ENCODE data around the gene DBX2. TPM values are rescaled to one million over a fixed set of nuclear protein-coding genes. Genes with fewer than 3 reads are reported as not detected.

DBX2 gene
- total and polyA plus RNA-seq, 2 experiments from 2014 or later, result 0.07 to 0.18 TPM

GRCh38 chr12:45051572-45052125 lies 750 bp upstream of the DBX2 start:
- peaks cover 14% of the 10 kb centered on the region for H3K4me1 Mint-ChIP-seq
- peaks cover 25% of the 10 kb centered on the region for H3K27me3 Mint-ChIP-seq (ENCODE audit: insufficient read depth, low read depth, poor library complexity)
- Histone ChIP-seq H3K27me3 (ENCODE audit: insufficient read depth) (peaks cover 62% of the 10 kb centered on the region), H3F3A (replicated peaks; ENCODE audit: low read depth) (no peaks in the 10 kb centered on the region), H3K79me2 (replicated peaks; ENCODE audit: insufficient read depth) (no peaks in the 10 kb centered on the region), H3K36me3 (ENCODE audit: insufficient read depth) (no peaks in the 10 kb centered on the region), H4K20me1 (replicated peaks; ENCODE audit: insufficient read depth) (no peaks in the 10 kb centered on the region), H3K4me2 (peak overlapping the region; percentile 89), H3K27ac (ENCODE audit: low read depth) (no peak overlapping the region), H3K4me3 (peak overlapping the region; percentile 85), H3K9me2 (ENCODE audit: insufficient read depth) (no peaks in the 10 kb centered on the region), H2AFZ (peak overlapping the region; percentile 93), H3K4me1 (ENCODE audit: insufficient read depth) (peaks cover 11% of the 10 kb centered on the region)
- no peak for TF ChIP-seq ZNF114 (CRISPR knock-in tag; IDR thresholded peaks at IDR 0.05)
- TF ChIP-seq, protein P1, sequence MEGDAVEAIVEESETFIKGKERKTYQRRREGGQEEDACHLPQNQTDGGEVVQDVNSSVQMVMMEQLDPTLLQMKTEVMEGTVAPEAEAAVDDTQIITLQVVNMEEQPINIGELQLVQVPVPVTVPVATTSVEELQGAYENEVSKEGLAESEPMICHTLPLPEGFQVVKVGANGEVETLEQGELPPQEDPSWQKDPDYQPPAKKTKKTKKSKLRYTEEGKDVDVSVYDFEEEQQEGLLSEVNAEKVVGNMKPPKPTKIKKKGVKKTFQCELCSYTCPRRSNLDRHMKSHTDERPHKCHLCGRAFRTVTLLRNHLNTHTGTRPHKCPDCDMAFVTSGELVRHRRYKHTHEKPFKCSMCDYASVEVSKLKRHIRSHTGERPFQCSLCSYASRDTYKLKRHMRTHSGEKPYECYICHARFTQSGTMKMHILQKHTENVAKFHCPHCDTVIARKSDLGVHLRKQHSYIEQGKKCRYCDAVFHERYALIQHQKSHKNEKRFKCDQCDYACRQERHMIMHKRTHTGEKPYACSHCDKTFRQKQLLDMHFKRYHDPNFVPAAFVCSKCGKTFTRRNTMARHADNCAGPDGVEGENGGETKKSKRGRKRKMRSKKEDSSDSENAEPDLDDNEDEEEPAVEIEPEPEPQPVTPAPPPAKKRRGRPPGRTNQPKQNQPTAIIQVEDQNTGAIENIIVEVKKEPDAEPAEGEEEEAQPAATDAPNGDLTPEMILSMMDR (conservative IDR thresholded peaks at IDR 0.05; ENCODE audit: low read depth in 2 of 2), result no peak
- H3K9me3 Mint-ChIP-seq, result no peaks in the 10 kb centered on the region; the same call in 2 of the 3 replicates
- DNase-seq (ENCODE audit: low spot score) (peak; percentile 34), ATAC-seq (peak; percentile 20; the same call in 2 of the 3 replicates)
- H3K27ac Mint-ChIP-seq, result no peak overlapping the region
- H3K36me3 Mint-ChIP-seq (ENCODE audit: low read depth), result no peaks in the 10 kb centered on the region
- H3K4me3 Mint-ChIP-seq, result peak overlapping the region; percentile 89

DNA sequence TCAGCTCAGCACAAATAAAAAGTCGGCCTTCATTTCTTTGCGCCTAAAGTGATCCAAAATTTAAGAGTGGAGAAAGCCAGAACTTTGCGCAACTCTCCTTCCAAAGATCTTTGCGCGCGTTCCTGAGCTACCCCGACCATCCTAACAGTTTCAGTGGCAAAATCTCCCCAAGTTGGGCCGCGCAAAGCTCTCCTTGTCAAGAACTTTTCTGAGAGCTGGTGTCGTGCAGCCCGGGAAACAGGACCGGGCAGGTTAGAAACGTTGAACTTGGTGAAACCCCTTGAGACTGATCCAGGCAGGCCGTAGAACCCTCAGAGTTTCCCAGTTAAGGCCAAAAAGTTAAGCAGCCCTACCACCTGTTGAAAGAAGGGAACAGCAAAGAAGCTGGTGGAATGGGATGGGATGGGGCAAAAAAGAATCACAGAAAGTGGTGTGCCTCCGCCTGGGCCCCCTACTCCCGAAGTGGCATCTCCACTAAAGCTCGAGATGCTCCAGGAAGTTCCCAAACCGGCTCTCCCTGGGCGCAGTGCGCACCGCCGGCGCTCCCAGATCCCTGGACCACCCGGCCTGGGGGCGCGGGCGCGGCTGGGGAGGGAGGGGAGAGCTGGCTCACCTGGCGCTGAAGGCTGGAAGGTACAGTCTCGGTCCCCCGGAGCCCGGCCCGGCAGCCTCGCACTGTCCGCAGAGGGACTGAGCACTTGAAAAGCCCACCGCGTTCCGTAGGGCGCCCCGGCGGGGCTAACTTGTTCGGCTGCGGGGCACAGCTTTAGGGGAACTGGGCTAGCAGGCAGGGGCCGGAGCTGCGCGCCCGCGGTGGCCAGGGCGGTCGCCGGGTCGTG lies 768 bp downstream of the DBX2 start:
- H3K27me3 ChIP-seq (ENCODE audit: insufficient read depth), result peaks cover 62% of the 10 kb centered on the region
- no peak overlapping the region for H3K27ac ChIP-seq (ENCODE audit: low read depth)
- Mint-ChIP-seq H3K4me1 (peaks cover 14% of the 10 kb centered on the region), H3K4me3 (peak overlapping the region; percentile 89), H3K9me3 (no peaks in the 10 kb centered on the region; the same call in 2 of the 3 replicates), H3K36me3 (ENCODE audit: low read depth) (no peaks in the 10 kb centered on the region), H3K27ac (no peak overlapping the region), H3K27me3 (ENCODE audit: insufficient read depth, low read depth, poor library complexity) (peaks cover 24% of the 10 kb centered on the region)
- no peaks in the 10 kb centered on the region for H3K9me2 ChIP-seq (ENCODE audit: insufficient read depth)
- DNase-seq (ENCODE audit: low spot score) (peak; percentile 73), ATAC-seq (peak; percentile 83)
- peaks cover 11% of the 10 kb centered on the region for H3K4me1 ChIP-seq (ENCODE audit: insufficient read depth)
- H3K79me2 ChIP-seq (replicated peaks; ENCODE audit: insufficient read depth), result no peaks in the 10 kb centered on the region
- TF ChIP-seq EZH2 (IDR thresholded peaks at IDR 0.05; ENCODE audit: low read depth, unreplicated experiment) (peak; percentile 51), STAT1 (IDR thresholded peaks at IDR 0.05; ENCODE audit: unreplicated experiment) (no peak)
- no peaks in the 10 kb centered on the region for H4K20me1 ChIP-seq (replicated peaks; ENCODE audit: insufficient read depth)
- no peaks in the 10 kb centered on the region for H3K36me3 ChIP-seq (ENCODE audit: insufficient read depth)
- H3K4me3 ChIP-seq, result peak overlapping the region; percentile 85
- H2AFZ ChIP-seq, result peak overlapping the region; percentile 93
- H3K4me2 ChIP-seq, result peak overlapping the region; percentile 89
- no peaks in the 10 kb centered on the region for H3F3A ChIP-seq (replicated peaks; ENCODE audit: low read depth)

DNA sequence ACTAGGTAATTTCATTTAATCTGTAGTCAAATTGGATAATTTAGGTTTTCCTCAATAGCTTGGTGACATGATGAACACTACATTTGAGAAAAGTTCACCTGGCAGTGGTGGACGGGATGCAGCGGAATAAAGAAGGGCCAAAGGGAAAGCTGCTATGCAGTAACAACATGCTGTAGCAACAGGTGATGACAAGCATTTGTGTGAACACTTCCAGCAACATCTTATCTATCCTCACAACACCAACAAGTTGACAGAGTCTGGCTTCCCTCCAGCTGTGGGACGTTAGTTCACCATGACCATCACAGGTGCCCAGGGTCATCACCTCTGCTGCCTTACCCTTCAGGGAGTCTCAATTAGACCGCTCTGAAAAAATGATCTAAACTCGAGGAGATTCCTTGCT lies 8.3 kb downstream of the DBX2 start:
- Histone ChIP-seq H3K9me2 (ENCODE audit: insufficient read depth) (no peaks in the 10 kb centered on the region), H4K20me1 (replicated peaks; ENCODE audit: insufficient read depth) (no peaks in the 10 kb centered on the region), H2AFZ (no peak overlapping the region), H3K4me2 (no peak overlapping the region), H3K4me1 (ENCODE audit: insufficient read depth) (no peaks in the 10 kb centered on the region), H3F3A (replicated peaks; ENCODE audit: low read depth) (no peaks in the 10 kb centered on the region), H3K4me3 (no peak overlapping the region), H3K36me3 (ENCODE audit: insufficient read depth) (no peaks in the 10 kb centered on the region; the same call in 1 of the 2 replicates), H3K79me2 (replicated peaks; ENCODE audit: insufficient read depth) (no peaks in the 10 kb centered on the region), H3K27me3 (ENCODE audit: insufficient read depth) (peaks cover 6% of the 10 kb centered on the region; the same call in 1 of the 2 replicates), H3K27ac (ENCODE audit: low read depth) (no peak overlapping the region)
- no peak for ATAC-seq
- Mint-ChIP-seq H3K27ac (no peak overlapping the region), H3K9me3 (peaks cover 3% of the 10 kb centered on the region; the same call in 1 of the 3 replicates), H3K27me3 (ENCODE audit: insufficient read depth, low read depth, poor library complexity) (no peaks in the 10 kb centered on the region), H3K36me3 (ENCODE audit: low read depth) (no peaks in the 10 kb centered on the region), H3K4me3 (no peak overlapping the region), H3K4me1 (no peaks in the 10 kb centered on the region)
- DNase-seq (ENCODE audit: low spot score), result no peak
- TF ChIP-seq JUNB (IDR thresholded peaks at IDR 0.05; ENCODE audit: unreplicated experiment), result no peak
- no peak for TF ChIP-seq ZNF114 (CRISPR knock-in tag; IDR thresholded peaks at IDR 0.05)
- TF ChIP-seq, protein P1 (conservative IDR thresholded peaks at IDR 0.05; ENCODE audit: low read depth in 2 of 2), result no peak
